Measurements from ENCODE around the gene MSH3. TPM values are rescaled to one million over a fixed set of nuclear protein-coding genes. Genes with fewer than 3 reads are reported as not detected.
A peak's percentile ranks its signal among the peaks of the same experiment; 100 is the strongest.
"Not testable (repeated sequence)": the region's sequence is repeated elsewhere in the genome, so short reads cannot be mapped to it uniquely, and the experiment has no call there.

The MSH3 gene
- total RNA-seq, 1 experiment from 2014 or later, result 15.8 TPM

- DNase-seq (ENCODE audit: low read depth), result no peak
Observed at GRCh38 chr5:80796846-80797245, 142.4 kb downstream of the MSH3 start.

- DNase-seq (ENCODE audit: low read depth), result no peak
Observed at GRCh38 chr5:80797428-80798024, 143.1 kb downstream of the MSH3 start.

- DNase-seq (ENCODE audit: low read depth), result no peak
Observed at GRCh38 chr5:80798166-80798565, 143.7 kb downstream of the MSH3 start.

GRCh38 chr5:80798633-80799032 lies 144.2 kb downstream of the MSH3 start:
- no peak for DNase-seq (ENCODE audit: low read depth)

- no peak for DNase-seq (ENCODE audit: low read depth)
Observed at GRCh38 chr5:80799041-80799440, 144.6 kb downstream of the MSH3 start.

GRCh38 chr5:80799573-80799972 lies 145.1 kb downstream of the MSH3 start:
- DNase-seq (ENCODE audit: low read depth), result no peak

- no peak for DNase-seq (ENCODE audit: low read depth)
Observed at GRCh38 chr5:80804332-80804731, 149.9 kb downstream of the MSH3 start.

GRCh38 chr5:80805038-80805437 lies 150.6 kb downstream of the MSH3 start:
- DNase-seq (ENCODE audit: low read depth), result no peak

- DNase-seq (ENCODE audit: low read depth), result no peak
Observed at GRCh38 chr5:80806929-80807328, 152.5 kb downstream of the MSH3 start.

GRCh38 chr5:80809451-80809850 lies 155.0 kb downstream of the MSH3 start:
- peak; percentile 13 for DNase-seq (ENCODE audit: low read depth)

GRCh38 chr5:80810425-80810824 lies 156.0 kb downstream of the MSH3 start:
- DNase-seq (ENCODE audit: low read depth), result no peak

GRCh38 chr5:80816590-80816989 lies 162.1 kb downstream of the MSH3 start:
- DNase-seq (ENCODE audit: low read depth), result no peak

GRCh38 chr5:80820685-80821084 lies 166.2 kb downstream of the MSH3 start:
- DNase-seq (ENCODE audit: low read depth), result no peak

- DNase-seq (ENCODE audit: low read depth), result no peak
Observed at GRCh38 chr5:80822640-80823039, 168.2 kb downstream of the MSH3 start.

GRCh38 chr5:80824159-80824558 lies 169.7 kb downstream of the MSH3 start:
- not testable (repeated sequence) for DNase-seq (ENCODE audit: low read depth)

- DNase-seq (ENCODE audit: low read depth), result no peak
Observed at GRCh38 chr5:80825786-80826460, 171.5 kb downstream of the MSH3 start.

- DNase-seq (ENCODE audit: low read depth), result peak; percentile 2
Observed at GRCh38 chr5:80834710-80835109, 180.3 kb downstream of the MSH3 start.

- DNase-seq (ENCODE audit: low read depth), result no peak
Observed at GRCh38 chr5:80835128-80835527, 180.7 kb downstream of the MSH3 start.

- DNase-seq (ENCODE audit: low read depth), result no peak
Observed at GRCh38 chr5:80837679-80838078, 183.2 kb downstream of the MSH3 start.

GRCh38 chr5:80841026-80841797 lies 186.8 kb downstream of the MSH3 start:
- peak; percentile 45 for DNase-seq (ENCODE audit: low read depth)

GRCh38 chr5:80846422-80846821 lies 192.0 kb downstream of the MSH3 start:
- not testable (repeated sequence) for DNase-seq (ENCODE audit: low read depth)

- DNase-seq (ENCODE audit: low read depth), result not testable (repeated sequence)
Observed at GRCh38 chr5:80850168-80850567, 195.7 kb downstream of the MSH3 start.

Data from LHCN-M2 (cell line).